ENCODE measurements around the gene FASN.

Gene FASN

GRCh38 chr17:82105882-82106687 lies 8.0 kb upstream of the FASN start:
- peak; percentile 39 for DNase-seq (ENCODE audit: low read depth)
- TF ChIP-seq CTCF (conservative IDR thresholded peaks at IDR 0.05; ENCODE audit: low read length) = peak; percentile 40
- H3K4me3 ChIP-seq (ENCODE audit: low read length) = no peak overlapping the region

- no peak overlapping the region for H3K4me3 ChIP-seq (ENCODE audit: low read length)
- no peak for TF ChIP-seq CTCF (conservative IDR thresholded peaks at IDR 0.05; ENCODE audit: low read length)
- DNase-seq (ENCODE audit: low read depth) = no peak
Measured at GRCh38 chr17:82105417-82105881, 7.4 kb upstream of the FASN start.

GRCh38 chr17:82104797-82105416 lies 6.9 kb upstream of the FASN start:
- no peak for DNase-seq (ENCODE audit: low read depth)
- TF ChIP-seq CTCF (conservative IDR thresholded peaks at IDR 0.05; ENCODE audit: low read length) = no peak
- no peak overlapping the region for H3K4me3 ChIP-seq (ENCODE audit: low read length)

DNA sequence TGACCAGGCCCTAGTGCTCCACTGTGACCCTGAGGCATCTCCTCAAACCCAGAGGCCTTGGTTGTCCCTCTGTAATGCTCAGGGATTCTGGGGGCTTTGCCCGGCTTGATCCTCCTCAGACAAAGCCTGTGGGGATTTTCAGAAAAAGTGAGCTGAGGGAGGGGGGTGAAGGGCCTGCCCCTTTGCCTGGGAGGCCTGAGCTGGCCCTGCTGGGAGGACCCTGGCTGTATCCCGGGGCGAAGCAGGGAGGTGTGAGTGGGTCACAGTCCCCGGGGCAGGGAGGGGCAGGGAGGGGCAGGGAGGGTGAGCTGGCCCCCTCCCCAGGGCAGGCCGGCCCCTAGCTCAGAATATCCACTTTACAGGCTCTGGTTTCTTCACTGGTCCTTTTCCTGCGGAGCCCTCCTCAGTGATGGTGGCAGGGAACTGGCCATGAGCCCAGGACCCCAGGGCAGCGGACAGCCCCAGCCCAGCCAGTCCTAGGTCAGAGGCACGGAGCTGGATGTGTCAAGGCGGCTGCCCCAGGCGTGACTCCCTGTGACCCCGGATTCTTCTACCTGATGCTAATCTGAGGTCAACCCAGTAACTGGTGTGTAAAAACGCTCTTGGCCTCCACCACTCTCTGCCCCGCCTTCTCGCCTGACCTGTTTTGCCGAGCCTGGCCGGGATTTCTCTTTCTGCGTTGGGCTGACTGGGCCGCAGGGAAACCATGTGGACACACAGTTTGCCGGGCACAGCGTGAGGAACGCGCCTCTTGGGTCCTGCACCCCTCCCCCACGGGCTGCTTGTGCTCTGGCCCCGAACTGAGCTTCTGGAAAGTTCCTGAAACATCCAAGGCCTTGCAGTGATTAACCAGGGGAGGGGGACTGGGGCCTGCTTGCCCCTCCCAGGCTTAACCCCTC lies 5.8 kb upstream of the FASN start:
- no peak for TF ChIP-seq CTCF (conservative IDR thresholded peaks at IDR 0.05; ENCODE audit: low read length)
- no peak for DNase-seq (ENCODE audit: low read depth)
- no peak overlapping the region for H3K4me3 ChIP-seq (ENCODE audit: low read length)

DNA sequence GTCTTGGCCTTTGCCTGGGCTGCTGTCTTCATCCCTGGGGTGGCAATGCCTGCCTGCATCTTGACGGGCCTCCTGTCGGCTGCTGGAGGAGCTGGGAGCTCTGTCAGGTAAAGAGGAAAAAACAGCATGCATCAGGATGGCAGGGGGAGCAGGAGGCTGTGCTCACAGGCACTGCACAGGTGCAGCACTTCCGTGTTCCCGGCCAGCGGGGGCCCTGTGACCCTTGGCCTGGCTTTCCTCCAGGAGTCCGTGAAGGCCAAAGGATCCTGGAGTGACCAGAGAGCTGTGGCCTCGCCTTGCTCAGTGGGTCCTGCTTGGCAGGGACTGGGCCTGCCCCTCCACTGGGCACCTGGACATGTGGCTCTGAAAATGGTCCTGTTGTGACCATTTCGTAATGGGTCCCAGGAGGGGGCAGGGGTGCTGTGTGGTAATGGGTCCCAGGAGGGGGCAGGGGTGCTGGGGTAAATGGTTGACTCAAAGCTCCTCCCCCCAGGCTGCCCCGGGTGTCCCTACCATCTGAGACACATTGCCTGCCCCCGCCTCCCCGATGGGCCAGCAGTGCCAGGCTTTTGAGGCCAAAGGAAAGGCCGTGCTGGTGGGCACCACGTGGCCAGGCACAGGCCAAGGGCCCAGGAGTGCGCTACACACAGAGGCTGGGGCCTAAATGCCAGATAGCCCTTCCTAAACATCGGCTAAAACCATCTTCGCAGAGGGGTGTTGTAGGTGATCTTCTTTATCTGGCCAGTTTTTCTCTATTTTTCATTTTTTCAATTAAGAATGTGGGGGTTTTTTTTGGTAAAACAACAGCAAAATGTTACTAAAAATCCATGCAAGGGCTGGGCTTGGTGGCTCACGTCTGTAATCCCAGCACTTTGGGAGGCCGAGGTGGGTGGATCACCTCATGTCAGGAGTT lies 4.0 kb upstream of the FASN start:
- no peak for DNase-seq (ENCODE audit: low read depth)
- TF ChIP-seq CTCF (conservative IDR thresholded peaks at IDR 0.05; ENCODE audit: low read length) = no peak
- no peak overlapping the region for H3K4me3 ChIP-seq (ENCODE audit: low read length)

GRCh38 chr17:82101301-82101715 lies 3.3 kb upstream of the FASN start:
- no peak for TF ChIP-seq CTCF (conservative IDR thresholded peaks at IDR 0.05; ENCODE audit: low read length)
- H3K4me3 ChIP-seq (ENCODE audit: low read length) = no peak overlapping the region
- DNase-seq (ENCODE audit: low read depth) = no peak
